H9 (cell line): ENCODE results near the gene C6orf15. TPM values are rescaled to one million over a fixed set of nuclear protein-coding genes. Genes with fewer than 3 reads are reported as not detected.

Source experiments
- DNase-seq: peaks from one replicate; pipeline ENCODE4 v3.0.0-alpha.2; 2017
- H2AFZ ChIP-seq: one replicate; pipeline ENCODE4 v1.6.1; 2013; ENCODE audit warnings: mild to moderate bottlenecking, low read length, control low read depth, moderate library complexity
- H2AK5ac ChIP-seq: 2 replicates; pipeline ENCODE4 v1.6.1; 2013; ENCODE audit warnings: low read length, control low read depth, mixed read lengths; ENCODE audit not compliant: insufficient read length
- H2BK120ac ChIP-seq: one replicate; pipeline ENCODE4 v1.6.1; 2013; ENCODE audit warnings: low read depth, mild to moderate bottlenecking, low read length, control low read depth, inconsistent platforms; ENCODE audit not compliant: poor library complexity, severe bottlenecking
- H2BK12ac ChIP-seq: 2 replicates; pipeline ENCODE4 v1.6.1; 2013; ENCODE audit warnings: low read length, control low read depth, mixed read lengths, low read depth; ENCODE audit not compliant: insufficient read length
- H2BK15ac ChIP-seq: 2 replicates; pipeline ENCODE4 v1.6.1; 2013; ENCODE audit warnings: low read depth, low read length, control low read depth
- H2BK20ac ChIP-seq: one replicate; pipeline ENCODE4 v1.6.1; 2013; ENCODE audit warnings: low read depth, mild to moderate bottlenecking, low read length, control low read depth, inconsistent platforms; ENCODE audit not compliant: poor library complexity, severe bottlenecking
- H2BK5ac ChIP-seq: 2 replicates; pipeline ENCODE4 v1.6.1; 2013; ENCODE audit warnings: low read length, control low read depth, mixed read lengths; ENCODE audit not compliant: insufficient read length
- H3K14ac ChIP-seq: 2 replicates; pipeline ENCODE4 v1.6.1; 2013; ENCODE audit warnings: low read length, control low read depth; ENCODE audit not compliant: insufficient read depth
- H3K18ac ChIP-seq: 2 replicates; pipeline ENCODE4 v1.6.1; 2013; ENCODE audit warnings: low read depth, mild to moderate bottlenecking, mixed read lengths, low read length, control low read depth; ENCODE audit not compliant: insufficient read length
- H3K23ac ChIP-seq: 2 replicates; pipeline ENCODE4 v1.6.1; 2013; ENCODE audit warnings: low read length, control low read depth, mixed read lengths, low read depth; ENCODE audit not compliant: insufficient read length
- H3K23me2 ChIP-seq: 2 replicates; pipeline ENCODE4 v1.6.1; 2013; ENCODE audit warnings: low read depth, mild to moderate bottlenecking, mixed read lengths, low read length, control low read depth; ENCODE audit not compliant: insufficient read length, poor library complexity, severe bottlenecking
- H3K27ac ChIP-seq: 2 replicates; pipeline ENCODE4 v1.5.1; 2013; ENCODE audit warnings: low read length, control low read depth, mixed read lengths, low read depth; ENCODE audit not compliant: insufficient read length
- H3K27me3 ChIP-seq: 2 replicates; pipeline ENCODE4 v1.6.1; 2013; ENCODE audit warnings: low read length, control low read depth, inconsistent platforms; ENCODE audit not compliant: insufficient read depth
- H3K4ac ChIP-seq: 2 replicates; pipeline ENCODE4 v1.6.1; 2013; ENCODE audit warnings: low read depth, mild to moderate bottlenecking, control low read depth, inconsistent platforms, low read length, moderate library complexity
- H3K4me1 ChIP-seq: 2 replicates; pipeline ENCODE4 v1.6.1; 2013; ENCODE audit warnings: low read length, control low read depth, inconsistent platforms; ENCODE audit not compliant: insufficient read depth
- H3K4me2 ChIP-seq: 2 replicates; pipeline ENCODE4 v1.6.1; 2013; ENCODE audit warnings: low read length, control low read depth, mixed read lengths; ENCODE audit not compliant: insufficient read length, insufficient read depth
- H3K56ac ChIP-seq: 2 replicates; pipeline ENCODE4 v1.6.1; 2013; ENCODE audit warnings: low read depth, mild to moderate bottlenecking, mixed read lengths, low read length, control low read depth; ENCODE audit not compliant: insufficient read length
- H3K79me1 ChIP-seq: 2 replicates; pipeline ENCODE4 v1.6.1; 2013; ENCODE audit warnings: low read depth, mild to moderate bottlenecking, moderate library complexity, low read length, control low read depth, inconsistent platforms; ENCODE audit not compliant: insufficient read depth, poor library complexity, severe bottlenecking
- H3K79me2 ChIP-seq: 2 replicates; pipeline ENCODE4 v1.6.1; 2013; ENCODE audit warnings: low read length, control low read depth, inconsistent platforms; ENCODE audit not compliant: insufficient read depth
- H3K9ac ChIP-seq: 2 replicates; pipeline ENCODE4 v1.6.1; 2013; ENCODE audit warnings: low read length, control low read depth, mixed read lengths; ENCODE audit not compliant: insufficient read length; ENCODE audit errors: extremely low read depth
- H3K9me3 ChIP-seq: one replicate; pipeline ENCODE4 v1.6.1; 2013; ENCODE audit warnings: low read depth, low read length, inconsistent platforms; ENCODE audit not compliant: control insufficient read depth
- H3T11ph ChIP-seq: one replicate; pipeline ENCODE4 v1.6.1; 2013; ENCODE audit warnings: mild to moderate bottlenecking, low read length, control low read depth, inconsistent platforms
- H4K20me1 ChIP-seq: one replicate; pipeline ENCODE4 v1.6.1; 2013; ENCODE audit not compliant: control insufficient read depth, insufficient read length, insufficient read depth
- H4K5ac ChIP-seq: 2 replicates; pipeline ENCODE4 v1.6.1; 2013; ENCODE audit warnings: low read depth, mild to moderate bottlenecking, mixed read lengths, low read length, control low read depth; ENCODE audit not compliant: insufficient read length
- H4K8ac ChIP-seq: replicated peaks from 2 replicates; pipeline ENCODE4 v1.6.1; 2013; ENCODE audit warnings: low read length, control low read depth, mixed read lengths, low read depth; ENCODE audit not compliant: insufficient read length
- H4K91ac ChIP-seq: 2 replicates; pipeline ENCODE4 v1.6.1; 2013; ENCODE audit warnings: low read depth, mild to moderate bottlenecking, moderate library complexity, mixed read lengths, low read length, control low read depth; ENCODE audit not compliant: insufficient read length
- H3K27ac Mint-ChIP-seq, 3 experiments: 2 replicates in 2 of 3; 3 replicates in 1 of 3; pipeline ENCODE4 v1.8.0; 2020 to 2021; ENCODE audit warnings: mixed read lengths in 3 of 3, mild to moderate bottlenecking in 1 of 3, moderate library complexity in 1 of 3
- H3K27me3 Mint-ChIP-seq: 2 replicates; pipeline ENCODE4 v1.8.0; 2021; ENCODE audit warnings: low read depth, mild to moderate bottlenecking, moderate library complexity, mixed read lengths
- H3K36me3 Mint-ChIP-seq, 3 experiments: 2 replicates in 2 of 3; 3 replicates in 1 of 3; pipeline ENCODE4 v1.8.0; 2020 to 2021; ENCODE audit warnings: low read depth in 3 of 3, mixed read lengths in 3 of 3; ENCODE audit not compliant: insufficient read depth in 1 of 3
- H3K4me1 Mint-ChIP-seq, 2 experiments: 2 replicates each; pipeline ENCODE4 v1.8.0; 2020; ENCODE audit warnings: mixed read lengths in 2 of 2
- H3K4me3 Mint-ChIP-seq, 2 experiments: 2 replicates in 1 of 2; 3 replicates in 1 of 2; pipeline ENCODE4 v1.8.0; 2020 to 2021; ENCODE audit warnings: mild to moderate bottlenecking in 2 of 2, mixed read lengths in 2 of 2, moderate library complexity in 1 of 2
- H3K9me3 Mint-ChIP-seq, 2 experiments: 2 replicates in 1 of 2; 3 replicates in 1 of 2; pipeline ENCODE4 v1.8.0; 2020; ENCODE audit warnings: mild to moderate bottlenecking in 2 of 2, mixed read lengths in 2 of 2, moderate library complexity in 1 of 2
- WGBS: extraction: QIAGEN DNeasy Blood & Tissue Kit; methylation state at CpG from one replicate; pipeline ENCODE4 v1.1.7; 2013; ENCODE audit warnings: missing lambda C conversion rate, low lambda C conversion rate, mixed read lengths; ENCODE audit not compliant: insufficient read length; ENCODE audit errors: extremely low coverage; 5-methylcytosine and 5-hydroxymethylcytosine counted together
- total RNA-seq: library from RNA; stranded (reverse); gene quantifications from 2 replicates; pipeline ENCODE4 v1.2.1, GENCODE V29; 2021
- TF ChIP-seq, protein P1 (sequence below): fragments of 200-600 bp; sonication (generic); conservative IDR thresholded peaks from 3 replicates; pipeline ENCODE4 v1.8.0; 2021; ENCODE audit warnings: antibody characterized with exemption, mild to moderate bottlenecking

Gene C6orf15
- total RNA-seq, 1 experiment from 2014 or later, result not detected

DNA sequence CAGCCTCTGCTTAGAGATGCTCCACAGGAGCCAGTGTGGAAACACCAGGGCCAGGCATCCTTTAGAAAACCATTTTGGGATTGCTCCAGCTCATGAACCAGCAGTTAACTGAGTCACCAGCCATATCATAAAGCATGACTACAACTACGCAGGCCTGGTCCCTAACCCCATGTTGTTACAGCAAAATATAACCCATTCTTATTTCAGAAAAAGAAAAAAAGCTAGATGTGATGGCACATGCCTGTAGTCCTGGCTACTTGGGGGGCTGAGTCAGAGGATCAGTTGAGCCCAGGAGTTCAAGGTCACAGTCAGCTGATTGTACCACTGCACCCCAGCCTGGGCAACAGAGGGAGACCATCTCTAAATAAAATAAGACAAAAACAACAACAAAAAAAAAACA is 36.8 kb downstream of the C6orf15 start:
- no peak overlapping the region for H3K18ac ChIP-seq
- H4K5ac ChIP-seq, result no peak overlapping the region
- no peak overlapping the region for H2BK5ac ChIP-seq
- Mint-ChIP-seq H3K36me3 (no peaks in the 10 kb centered on the region), H3K9me3 (no peaks in the 10 kb centered on the region), H3K27ac (no peak overlapping the region), H3K4me1 (peaks cover 41 to 45% of the 10 kb centered on the region in 2 experiments), H3K27me3 (no peaks in the 10 kb centered on the region), H3K4me3 (no peak overlapping the region; a peak in 1 of 5 replicates)
- peaks cover 4% of the 10 kb centered on the region; the same call in 1 of the 2 replicates for H3K4me1 ChIP-seq
- H2AFZ ChIP-seq, result no peak overlapping the region
- no peak overlapping the region for H3K56ac ChIP-seq
- H3K79me1 ChIP-seq, result no peaks in the 10 kb centered on the region
- H3K9me3 ChIP-seq, result no peaks in the 10 kb centered on the region
- H3K9ac ChIP-seq, result no peak overlapping the region
- H2BK20ac ChIP-seq, result no peak overlapping the region
- H2BK15ac ChIP-seq, result no peak overlapping the region
- no peak overlapping the region for H2BK12ac ChIP-seq
- H3K14ac ChIP-seq, result no peak overlapping the region
- no peak overlapping the region for H2AK5ac ChIP-seq
- no CpG with 5 or more reads among the region's 1 CpG for WGBS
- TF ChIP-seq, protein P1, sequence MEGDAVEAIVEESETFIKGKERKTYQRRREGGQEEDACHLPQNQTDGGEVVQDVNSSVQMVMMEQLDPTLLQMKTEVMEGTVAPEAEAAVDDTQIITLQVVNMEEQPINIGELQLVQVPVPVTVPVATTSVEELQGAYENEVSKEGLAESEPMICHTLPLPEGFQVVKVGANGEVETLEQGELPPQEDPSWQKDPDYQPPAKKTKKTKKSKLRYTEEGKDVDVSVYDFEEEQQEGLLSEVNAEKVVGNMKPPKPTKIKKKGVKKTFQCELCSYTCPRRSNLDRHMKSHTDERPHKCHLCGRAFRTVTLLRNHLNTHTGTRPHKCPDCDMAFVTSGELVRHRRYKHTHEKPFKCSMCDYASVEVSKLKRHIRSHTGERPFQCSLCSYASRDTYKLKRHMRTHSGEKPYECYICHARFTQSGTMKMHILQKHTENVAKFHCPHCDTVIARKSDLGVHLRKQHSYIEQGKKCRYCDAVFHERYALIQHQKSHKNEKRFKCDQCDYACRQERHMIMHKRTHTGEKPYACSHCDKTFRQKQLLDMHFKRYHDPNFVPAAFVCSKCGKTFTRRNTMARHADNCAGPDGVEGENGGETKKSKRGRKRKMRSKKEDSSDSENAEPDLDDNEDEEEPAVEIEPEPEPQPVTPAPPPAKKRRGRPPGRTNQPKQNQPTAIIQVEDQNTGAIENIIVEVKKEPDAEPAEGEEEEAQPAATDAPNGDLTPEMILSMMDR, result no peak
- H4K8ac ChIP-seq, result no peak overlapping the region
- no peak overlapping the region for H3K23ac ChIP-seq
- no peaks in the 10 kb centered on the region for H3K23me2 ChIP-seq
- H2BK120ac ChIP-seq, result no peak overlapping the region
- no peaks in the 10 kb centered on the region for H3K79me2 ChIP-seq
- H3T11ph ChIP-seq, result no peak overlapping the region
- H4K91ac ChIP-seq, result no peak overlapping the region
- H3K27me3 ChIP-seq, result no peaks in the 10 kb centered on the region
- H3K27ac ChIP-seq, result no peak overlapping the region
- H3K4me2 ChIP-seq, result no peak overlapping the region
- H3K4ac ChIP-seq, result no peak overlapping the region
- no peaks in the 10 kb centered on the region for H4K20me1 ChIP-seq
- no peak for DNase-seq
